K562 (cell line): Measurements from ENCODE around the gene NUAK1. TPM values are rescaled to one million over a fixed set of nuclear protein-coding genes. Genes with fewer than 3 reads are reported as not detected.

Experiments
- ATAC-seq: fragments of 200-7000 bp; cut with Tn5 transposase; 3 replicates; pipeline ENCODE4 v1.9.1; 2020; ENCODE audit warnings: moderate library complexity
- BruUV-seq: library from RNA; stranded (reverse); fragments of 400-500 nt; replicated peaks from 2 replicates; lab custom pipeline; 2021; lab: Mats Ljungman, UMichigan
- CTCF ChIA-PET: fragments of 300-600 bp; formaldehyde crosslinking; extraction: SDS; loops from one replicate; lab custom pipeline; 2021; ENCODE audit warnings: low intra/inter-chr PET ratio; lab: Yijun Ruan, JAX
- POLR2A ChIA-PET: fragments of 300-600, 350-650 bp; sonication (Branson Sonifier 250); formaldehyde crosslinking; extraction: SDS; loops from one replicate; lab custom pipeline; 2021; ENCODE audit warnings: antibody characterized with exemption, inconsistent platforms; lab: Yijun Ruan, JAX
- DNase-seq, 4 experiments: peaks; one replicate each; pipeline versions ENCODE4 v3.0.0 to v3.0.0-alpha.2; 2011 to 2018; ENCODE audit warnings: low spot score in 3 of 4, mixed read lengths in 3 of 4; ENCODE audit errors: extremely low read depth in 1 of 4
- FAIRE-seq: peaks from 2 replicates; lab custom pipeline; 2011; peaks lifted over from hg19 to GRCh38; lab: Jason Lieb, UNC
- H2AFZ ChIP-seq: 2 replicates; pipeline ENCODE4 v1.6.0; 2011; ENCODE audit warnings: low read depth, low read length, control low read depth, inconsistent platforms
- H3K27ac ChIP-seq: fragments of 200-600 bp; 3 replicates; pipeline ENCODE4 v1.8.0; 2011; ENCODE audit warnings: low read depth, mild to moderate bottlenecking, control low read depth, inconsistent platforms, low read length, moderate library complexity, mixed read lengths; ENCODE audit errors: extremely low read depth
- H3K27me3 ChIP-seq, 2 experiments: fragments of 300-600 bp in 1 of 2; 2 replicates in 1 of 2; 3 replicates in 1 of 2; pipeline versions ENCODE4 v1.6.0 to v1.8.0; 2011; ENCODE audit warnings: inconsistent platforms in 2 of 2, low read length in 2 of 2, mild to moderate bottlenecking in 1 of 2, mixed read lengths in 1 of 2, moderate library complexity in 1 of 2; ENCODE audit not compliant: control insufficient read depth in 2 of 2, insufficient read depth in 2 of 2
- H3K36me3 ChIP-seq: fragments of 300-600 bp; 3 replicates; pipeline ENCODE4 v1.8.0; 2011; ENCODE audit warnings: mild to moderate bottlenecking, low read length, inconsistent platforms; ENCODE audit not compliant: control insufficient read depth, insufficient read depth
- H3K4me1 ChIP-seq, 2 experiments: fragments of 200-600 bp in 1 of 2; replicated peaks in 1 of 2; 2 replicates in 1 of 2; 3 replicates in 1 of 2; pipeline versions ENCODE4 v1.5.1 to v1.8.0; 2011; ENCODE audit warnings: inconsistent platforms in 2 of 2, low read length in 2 of 2, mild to moderate bottlenecking in 1 of 2, mixed read lengths in 1 of 2, moderate library complexity in 1 of 2; ENCODE audit not compliant: control insufficient read depth in 2 of 2, insufficient read depth in 2 of 2
- H3K4me2 ChIP-seq: 2 replicates; pipeline ENCODE4 v1.6.1; 2011; ENCODE audit warnings: low read length, control low read depth, inconsistent platforms, mixed read lengths; ENCODE audit not compliant: insufficient read depth
- H3K4me3 ChIP-seq: fragments of 200-600 bp; sonication (generic), shearing (Covaris generic); 2 replicates; pipeline ENCODE4 v1.5.1; 2016; ENCODE audit warnings: control low read depth, inconsistent platforms
- H3K79me2 ChIP-seq: fragments of 200-600 bp; 3 replicates; pipeline ENCODE4 v1.8.0; 2011; ENCODE audit warnings: low read length, inconsistent platforms; ENCODE audit not compliant: control insufficient read depth, insufficient read depth
- H3K9ac ChIP-seq, 2 experiments: 2 replicates each; pipeline versions ENCODE4 v1.6.0 to v1.6.1; 2011; ENCODE audit warnings: low read depth in 2 of 2, low read length in 2 of 2, control low read depth in 1 of 2, inconsistent platforms in 1 of 2, mild to moderate bottlenecking in 1 of 2, mixed read lengths in 1 of 2; ENCODE audit not compliant: insufficient read depth in 1 of 2
- H3K9me1 ChIP-seq: one replicate; pipeline ENCODE4 v1.6.0; 2011; ENCODE audit warnings: inconsistent platforms, mild to moderate bottlenecking, low read length, moderate library complexity; ENCODE audit not compliant: control insufficient read depth, insufficient read depth
- H3K9me3 ChIP-seq: replicated peaks from 2 replicates; pipeline ENCODE4 v1.5.1; 2011; ENCODE audit warnings: low read depth, low read length, inconsistent platforms; ENCODE audit not compliant: control insufficient read depth, insufficient read depth
- H4K20me1 ChIP-seq: replicated peaks from 2 replicates; pipeline ENCODE4 v1.6.1; 2011; ENCODE audit warnings: low read length, inconsistent platforms, mixed read lengths; ENCODE audit not compliant: control insufficient read depth, insufficient read depth
- ATF2 ChIP-seq: sonication (generic); formaldehyde crosslinking; IDR thresholded peaks from 2 replicates; pipeline ENCODE4 v1.8.1; 2022; ENCODE audit warnings: missing genetic modification reagents
- BRD4 ChIP-seq: fragments of 200-600 bp; sonication (generic); IDR thresholded peaks from 2 replicates; pipeline ENCODE4 v1.6.1; 2017; ENCODE audit warnings: inconsistent platforms
- GTF2E2 ChIP-seq: fragments of 200-800 bp; sonication (Bioruptor generic); IDR thresholded peaks from 2 replicates; pipeline ENCODE4 v1.6.1; 2016; ENCODE audit warnings: missing genetic modification characterization, missing compliant biosample characterization
- HMBOX1 ChIP-seq: sonication (generic); IDR thresholded peaks from 2 replicates; pipeline ENCODE4 v1.6.1; 2016
- IRF1 ChIP-seq: sonication (generic); formaldehyde crosslinking; IDR thresholded peaks from 2 replicates; pipeline ENCODE4 v1.8.0; 2022; ENCODE audit warnings: missing genetic modification reagents, mild to moderate bottlenecking, borderline replicate concordance
- NFXL1 ChIP-seq: fragments of 450-650 bp; formaldehyde crosslinking; IDR thresholded peaks from 2 replicates; pipeline ENCODE4 v1.4.0; 2021; ENCODE audit warnings: mild to moderate bottlenecking
- PTTG1 ChIP-seq: fragments of 450-650 bp; IDR thresholded peaks from 2 replicates; pipeline ENCODE4 v1.6.1; 2016; ENCODE audit warnings: low read depth, mild to moderate bottlenecking, missing genetic modification characterization, missing compliant biosample characterization
- RFX1 ChIP-seq: fragments of 450-650 bp; IDR thresholded peaks from 2 replicates; pipeline ENCODE4 v1.6.1; 2016; ENCODE audit warnings: mild to moderate bottlenecking, moderate library complexity
- SAFB2 ChIP-seq: fragments of 200-400 bp; formaldehyde crosslinking; IDR thresholded peaks from 2 replicates; pipeline ENCODE4 v1.6.1; 2018; ENCODE audit warnings: borderline replicate concordance, low read length, low read depth, moderate library complexity; ENCODE audit not compliant: severe bottlenecking
- ZNF395 ChIP-seq: fragments of 200-800 bp; sonication (Bioruptor generic); IDR thresholded peaks from 2 replicates; pipeline ENCODE4 v1.6.1; 2017; ENCODE audit warnings: missing genetic modification characterization, missing compliant biosample characterization
- ZNF398 ChIP-seq: fragments of 250-450 bp; sonication (Bioruptor Pico); IDR thresholded peaks from 2 replicates; pipeline ENCODE4 v1.8.0; 2021; ENCODE audit warnings: moderate library complexity, mild to moderate bottlenecking, inconsistent platforms
- ZNF41 ChIP-seq: fragments of 250-450 bp; sonication (Bioruptor Pico); conservative IDR thresholded peaks from 2 replicates; pipeline ENCODE4 v1.4.0; 2020; ENCODE audit warnings: mild to moderate bottlenecking
- ZNF57 ChIP-seq: fragments of 450-650 bp; formaldehyde crosslinking; IDR thresholded peaks from 2 replicates; pipeline ENCODE4 v1.4.0; 2020; ENCODE audit warnings: mild to moderate bottlenecking, moderate library complexity
- WGBS: fragments of 100-300 bp; shearing (Covaris generic); methylation state at CpG from one replicate; pipeline ENCODE4 v1.1.6; 2016; ENCODE audit warnings: low coverage, mixed read lengths; ENCODE audit not compliant: insufficient coverage; ENCODE audit errors: missing lambda C conversion rate; 5-methylcytosine and 5-hydroxymethylcytosine counted together
- in situ Hi-C: fragments of 300-500 bp; cut with MboI; formaldehyde crosslinking; loops from 4 replicates; pipeline ENCODE4 v1.15.0; 2018; ENCODE audit warnings: inconsistent platforms, mixed read lengths
- intact Hi-C: fragments of 100-400 bp; cut with micrococcal nuclease; formaldehyde crosslinking; loops from 2 replicates; pipeline ENCODE4 v1.14.2; 2022
- polyA plus RNA-seq, 8 experiments: library from polyadenylated mRNA; depleted of rRNA in 4 of 8; stranded (reverse) in 5 of 8; unstranded in 3 of 8; fragments of >200 nt; fragmentation: Nextera tagmentation in 2 of 8; fragmentation: Illumina TruSeq in 1 of 8; extraction: Ambion mirVana in 2 of 8; extraction: Trizol in 1 of 8; gene quantifications; 2 replicates each; pipeline versions ENCODE4 v1.2.1 to v1.2.3, GENCODE V29; 2011 to 2014; ENCODE audit warnings: inconsistent platforms in 1 of 8, missing spikeins in 1 of 8
- total RNA-seq, 7 experiments: library from RNA; depleted of rRNA in 6 of 7; stranded (reverse); fragments of >200 nt in 6 of 7; fragmentation: Illumina TruSeq in 2 of 7; extraction: Trizol in 2 of 7; gene quantifications; 2 replicates each; pipeline versions ENCODE4 v1.2.1 to v1.2.3, GENCODE V29; 2011 to 2021; ENCODE audit warnings: low replicate concordance in 1 of 7

Gene NUAK1
- total and polyA plus RNA-seq, 9 of the 15 experiments (the other 6 are each of a cell fraction or from before 2014, with no cell fraction given): 0.02 TPM; not detected in 8

- ChIA-PET POLR2A (interaction anchor here (0.7 kb wide), 1 partner anchor 1323 kb away, joined by 3 read pairs; no protein-coding TSS in a partner anchor), CTCF (no interaction called here)
- Histone ChIP-seq H3K27me3 (peaks cover 0 to 4% of the 10 kb centered on the region in 2 experiments; a peak in 2 of 5 replicates), H3K9ac (no peak overlapping the region), H3K27ac (no peak overlapping the region), H3K36me3 (no peaks in the 10 kb centered on the region), H3K9me1 (no peaks in the 10 kb centered on the region), H3K79me2 (no peaks in the 10 kb centered on the region), H3K4me1 (no peaks in the 10 kb centered on the region), H2AFZ (no peak overlapping the region), H3K9me3 (no peaks in the 10 kb centered on the region), H3K4me2 (no peak overlapping the region), H3K4me3 (no peak overlapping the region), H4K20me1 (no peaks in the 10 kb centered on the region; the same call in 1 of the 2 replicates)
- DNase-seq (no peak), FAIRE-seq (no peak), ATAC-seq (no peak)
- TF ChIP-seq ATF2 (CRISPR knock-in tag) (no peak), ZNF398 (CRISPR knock-in tag) (no peak), ZNF41 (no peak), NFXL1 (CRISPR knock-in tag) (no peak), SAFB2 (no peak), GTF2E2 (no peak), HMBOX1 (no peak), RFX1 (no peak), IRF1 (CRISPR knock-in tag) (no peak), ZNF57 (CRISPR knock-in tag) (no peak), BRD4 (no peak), PTTG1 (tag) (no peak), ZNF395 (no peak)
- in situ Hi-C loops (no loop called here), intact Hi-C loops (no loop called here)
- 6% methylated on average over 4 of the region's 4 CpGs for WGBS
- no TSS peak for BruUV-seq
Measured at GRCh38 chr12:106108185-106108835, 30.4 kb downstream of the NUAK1 start.
